ENCODE results near the gene HOXD9.

The HOXD9 gene

GRCh38 chr2:176105730-176106580 lies 16.6 kb upstream of the HOXD9 start:
- peak overlapping the region; percentile 60 for H3K4me2 ChIP-seq (ENCODE audit: low read length)
- H4K20me1 ChIP-seq (ENCODE audit: insufficient read depth, low read length) = no peaks in the 10 kb centered on the region
- peak overlapping the region; percentile 54; the same call in 1 of the 2 replicates for H2AFZ ChIP-seq (ENCODE audit: low read depth, low read length)
- no peaks in the 10 kb centered on the region for H3K36me3 ChIP-seq (replicated peaks; ENCODE audit: low read depth, low read length)
- H3K4me3 ChIP-seq (ENCODE audit: low read length) = peak overlapping the region; percentile 62
- peak overlapping the region; percentile 45; the same call in 1 of the 2 replicates for H3K27ac ChIP-seq (ENCODE audit: low read length)
- H3K4me1 ChIP-seq (ENCODE audit: low read length) = peaks cover 28% of the 10 kb centered on the region
- H3K79me2 ChIP-seq (ENCODE audit: low read length) = no peaks in the 10 kb centered on the region
- H3K27me3 ChIP-seq (ENCODE audit: low read depth, low read length) = no peaks in the 10 kb centered on the region
- no peaks in the 10 kb centered on the region for H3K9me3 ChIP-seq (ENCODE audit: insufficient read depth, low read length)
- TF ChIP-seq EZH2phosphoT487 (IDR thresholded peaks at IDR 0.05; ENCODE audit: low read depth) = no peak
- TF ChIP-seq, protein P1, sequence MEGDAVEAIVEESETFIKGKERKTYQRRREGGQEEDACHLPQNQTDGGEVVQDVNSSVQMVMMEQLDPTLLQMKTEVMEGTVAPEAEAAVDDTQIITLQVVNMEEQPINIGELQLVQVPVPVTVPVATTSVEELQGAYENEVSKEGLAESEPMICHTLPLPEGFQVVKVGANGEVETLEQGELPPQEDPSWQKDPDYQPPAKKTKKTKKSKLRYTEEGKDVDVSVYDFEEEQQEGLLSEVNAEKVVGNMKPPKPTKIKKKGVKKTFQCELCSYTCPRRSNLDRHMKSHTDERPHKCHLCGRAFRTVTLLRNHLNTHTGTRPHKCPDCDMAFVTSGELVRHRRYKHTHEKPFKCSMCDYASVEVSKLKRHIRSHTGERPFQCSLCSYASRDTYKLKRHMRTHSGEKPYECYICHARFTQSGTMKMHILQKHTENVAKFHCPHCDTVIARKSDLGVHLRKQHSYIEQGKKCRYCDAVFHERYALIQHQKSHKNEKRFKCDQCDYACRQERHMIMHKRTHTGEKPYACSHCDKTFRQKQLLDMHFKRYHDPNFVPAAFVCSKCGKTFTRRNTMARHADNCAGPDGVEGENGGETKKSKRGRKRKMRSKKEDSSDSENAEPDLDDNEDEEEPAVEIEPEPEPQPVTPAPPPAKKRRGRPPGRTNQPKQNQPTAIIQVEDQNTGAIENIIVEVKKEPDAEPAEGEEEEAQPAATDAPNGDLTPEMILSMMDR (IDR thresholded peaks at IDR 0.05; ENCODE audit: low read depth, low read length) = no peak
- peak overlapping the region; percentile 51 for H3K9ac ChIP-seq (ENCODE audit: low read length)

DNA sequence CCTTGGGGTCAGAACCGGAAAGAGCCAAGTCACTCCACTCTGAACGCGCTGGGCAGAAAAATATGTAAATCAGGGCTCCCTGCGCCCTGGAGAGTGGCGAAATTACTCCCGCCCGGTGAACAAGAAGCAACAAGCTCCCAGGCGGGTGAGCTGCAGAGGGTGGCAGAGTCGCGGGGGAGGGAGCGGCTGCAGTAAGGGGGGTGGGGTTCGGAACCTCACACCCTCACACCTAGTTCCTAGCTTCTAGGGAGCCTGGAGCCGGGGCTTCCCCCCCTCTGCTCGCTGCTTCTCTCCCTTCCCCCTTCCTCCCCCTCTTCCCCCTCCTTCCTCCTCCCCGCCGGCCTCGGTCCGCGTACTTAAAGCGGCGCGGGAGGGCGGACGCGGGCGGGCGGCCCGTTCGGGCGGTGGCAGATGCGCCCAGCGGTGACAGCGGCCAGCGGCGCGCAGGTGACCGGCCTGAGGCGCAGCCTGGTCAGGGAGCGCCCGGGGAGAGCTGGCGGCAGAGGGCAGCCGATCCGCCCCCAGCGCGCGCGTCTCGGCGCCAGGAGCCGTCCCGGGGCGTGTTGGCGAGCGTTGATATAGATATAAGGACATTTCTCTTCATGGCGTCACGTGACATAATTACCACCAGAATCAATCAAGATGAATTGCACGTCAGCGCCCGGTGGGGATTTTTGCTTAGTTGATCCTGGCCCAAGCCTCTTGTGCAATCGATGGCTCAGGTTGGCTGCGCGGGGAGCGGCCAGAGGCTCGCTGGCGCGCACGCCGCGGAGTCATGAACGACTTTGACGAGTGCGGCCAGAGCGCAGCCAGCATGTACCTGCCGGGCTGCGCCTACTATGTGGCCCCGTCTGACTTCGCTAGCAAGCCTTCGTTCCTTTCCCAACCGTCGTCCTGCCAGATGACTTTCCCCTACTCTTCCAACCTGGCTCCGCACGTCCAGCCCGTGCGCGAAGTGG lies 15.7 kb upstream of the HOXD9 start, which contains the start of gene HOXD11:
TSS of gene HOXD11 (plus strand) at position 700 of the 959 bp plus-strand sequence. CDS start at position 776, 76 bp downstream.
- H3K27me3 ChIP-seq (ENCODE audit: low read depth, low read length) = no peaks in the 10 kb centered on the region
- H3K4me2 ChIP-seq (ENCODE audit: low read length) = peak within 1 kb of the TSS; percentile 60
- peak within 1 kb of the TSS; percentile 51 for H3K9ac ChIP-seq (ENCODE audit: low read length)
- peak within 1 kb of the TSS; percentile 62 for H3K4me3 ChIP-seq (ENCODE audit: low read length)
- no peaks in the 10 kb centered on the region for H3K9me3 ChIP-seq (ENCODE audit: insufficient read depth, low read length)
- H3K4me1 ChIP-seq (ENCODE audit: low read length) = peaks cover 28% of the 10 kb centered on the region
- H3K36me3 ChIP-seq (replicated peaks; ENCODE audit: low read depth, low read length) = no peaks in the 10 kb centered on the region
- H2AFZ ChIP-seq (ENCODE audit: low read depth, low read length) = peak within 1 kb of the TSS; percentile 54; the same call in 1 of the 2 replicates
- H3K27ac ChIP-seq (ENCODE audit: low read length) = peak within 1 kb of the TSS; percentile 45; the same call in 1 of the 2 replicates
- TF ChIP-seq, protein P1 (IDR thresholded peaks at IDR 0.05; ENCODE audit: low read depth, low read length) = no peak
- TF ChIP-seq EZH2phosphoT487 (IDR thresholded peaks at IDR 0.05; ENCODE audit: low read depth) = no peak
- no peaks in the 10 kb centered on the region for H4K20me1 ChIP-seq (ENCODE audit: insufficient read depth, low read length)
- H3K79me2 ChIP-seq (ENCODE audit: low read length) = no peaks in the 10 kb centered on the region

- Histone ChIP-seq H3K9me3 (ENCODE audit: insufficient read depth, low read length) (no peaks in the 10 kb centered on the region), H3K9ac (ENCODE audit: low read length) (no peak overlapping the region), H3K27me3 (ENCODE audit: low read depth, low read length) (no peaks in the 10 kb centered on the region), H4K20me1 (ENCODE audit: insufficient read depth, low read length) (no peaks in the 10 kb centered on the region), H3K4me3 (ENCODE audit: low read length) (no peak overlapping the region), H3K27ac (ENCODE audit: low read length) (no peak overlapping the region), H3K36me3 (replicated peaks; ENCODE audit: low read depth, low read length) (no peaks in the 10 kb centered on the region), H3K79me2 (ENCODE audit: low read length) (no peaks in the 10 kb centered on the region), H3K4me2 (ENCODE audit: low read length) (no peak overlapping the region), H3K4me1 (ENCODE audit: low read length) (peaks cover 28% of the 10 kb centered on the region), H2AFZ (ENCODE audit: low read depth, low read length) (no peak overlapping the region)
- TF ChIP-seq EZH2phosphoT487 (IDR thresholded peaks at IDR 0.05; ENCODE audit: low read depth) = no peak
- TF ChIP-seq, protein P1 (IDR thresholded peaks at IDR 0.05; ENCODE audit: low read depth, low read length) = no peak
Measured at GRCh38 chr2:176107731-176108181, 14.8 kb upstream of the HOXD9 start.
